Right lobe of liver (tissue), 4 donors: Measurements from ENCODE around the gene MUTYH.

ENCODE experiments used
- POLR2A ChIP-seq: fragments of 450-650 bp; IDR thresholded peaks from one replicate; pipeline ENCODE4 v1.6.1; 2017; ENCODE audit warnings: antibody characterized with exemption, mild to moderate bottlenecking
- TF ChIP-seq, protein P1 (sequence below), 4 donors: fragments of 200-600 bp in 3 of 4; fragments of 450-650 bp in 1 of 4; IDR thresholded peaks; one replicate each; pipeline versions ENCODE4 v1.5.1 to v1.8.0; 2016 to 2022; ENCODE audit warnings: antibody characterized with exemption in 4 of 4, mild to moderate bottlenecking in 2 of 4
- donor health status: DM: no; HTN: no; CAD: no.
- donor health status: DM: no; HTN: no; CAD: no.
- donor health status: DM: no; HTN: yes; CAD: no.

DNA sequence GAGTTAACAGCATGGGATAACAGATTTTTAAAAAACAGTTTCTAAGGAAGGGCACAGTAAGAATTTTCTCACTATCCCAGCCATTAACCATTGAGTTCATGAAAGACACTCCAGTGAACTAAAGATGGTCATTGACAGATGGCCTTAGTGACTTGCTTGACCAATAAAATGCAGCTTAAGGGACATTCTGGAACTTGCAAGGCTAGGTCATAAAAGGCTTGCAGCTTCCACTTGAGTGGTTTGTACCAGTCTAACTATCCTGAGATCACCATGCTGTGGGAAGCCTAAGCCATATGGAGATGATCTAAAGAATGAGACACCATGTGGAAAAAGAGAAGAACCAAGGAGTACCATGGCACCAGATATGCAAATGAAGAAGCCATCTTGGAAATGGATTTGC, 37.9 kb upstream of the MUTYH start:
- TF ChIP-seq, protein P1, sequence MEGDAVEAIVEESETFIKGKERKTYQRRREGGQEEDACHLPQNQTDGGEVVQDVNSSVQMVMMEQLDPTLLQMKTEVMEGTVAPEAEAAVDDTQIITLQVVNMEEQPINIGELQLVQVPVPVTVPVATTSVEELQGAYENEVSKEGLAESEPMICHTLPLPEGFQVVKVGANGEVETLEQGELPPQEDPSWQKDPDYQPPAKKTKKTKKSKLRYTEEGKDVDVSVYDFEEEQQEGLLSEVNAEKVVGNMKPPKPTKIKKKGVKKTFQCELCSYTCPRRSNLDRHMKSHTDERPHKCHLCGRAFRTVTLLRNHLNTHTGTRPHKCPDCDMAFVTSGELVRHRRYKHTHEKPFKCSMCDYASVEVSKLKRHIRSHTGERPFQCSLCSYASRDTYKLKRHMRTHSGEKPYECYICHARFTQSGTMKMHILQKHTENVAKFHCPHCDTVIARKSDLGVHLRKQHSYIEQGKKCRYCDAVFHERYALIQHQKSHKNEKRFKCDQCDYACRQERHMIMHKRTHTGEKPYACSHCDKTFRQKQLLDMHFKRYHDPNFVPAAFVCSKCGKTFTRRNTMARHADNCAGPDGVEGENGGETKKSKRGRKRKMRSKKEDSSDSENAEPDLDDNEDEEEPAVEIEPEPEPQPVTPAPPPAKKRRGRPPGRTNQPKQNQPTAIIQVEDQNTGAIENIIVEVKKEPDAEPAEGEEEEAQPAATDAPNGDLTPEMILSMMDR (IDR thresholded peaks at IDR 0.05): no peak
- TF ChIP-seq POLR2A: no peak
